VCaP (cell line): ENCODE measurements around the gene GGACT.

ENCODE experiments used
- H3K27ac ChIP-seq: fragments of 450-650 bp; 2 replicates; pipeline ENCODE4 v1.5.1; 2017
- CTCF ChIP-seq: fragments of 450-650 bp; conservative IDR thresholded peaks from 2 replicates; pipeline ENCODE4 v1.5.1; 2017; ENCODE audit warnings: mild to moderate bottlenecking, moderate library complexity

Gene GGACT

GRCh38 chr13:100541897-100542825 is 46.4 kb downstream of the GGACT start:
- no peak overlapping the region for H3K27ac ChIP-seq
- TF ChIP-seq CTCF, result no peak

GRCh38 chr13:100540621-100541020 is 48.0 kb downstream of the GGACT start:
- no peak overlapping the region for H3K27ac ChIP-seq
- TF ChIP-seq CTCF, result no peak

- TF ChIP-seq CTCF, result no peak
- no peak overlapping the region for H3K27ac ChIP-seq
Measured at GRCh38 chr13:100537951-100538462, 50.6 kb downstream of the GGACT start.

- no peak for TF ChIP-seq CTCF
- H3K27ac ChIP-seq, result no peak overlapping the region
Measured at GRCh38 chr13:100537486-100537885, 51.1 kb downstream of the GGACT start.

GRCh38 chr13:100536643-100537180 is 51.9 kb downstream of the GGACT start:
- no peak for TF ChIP-seq CTCF
- no peak overlapping the region for H3K27ac ChIP-seq

- no peak overlapping the region for H3K27ac ChIP-seq
- no peak for TF ChIP-seq CTCF
Measured at GRCh38 chr13:100535426-100536135, 53.0 kb downstream of the GGACT start.

- no peak for TF ChIP-seq CTCF
- no peak overlapping the region for H3K27ac ChIP-seq
Measured at GRCh38 chr13:100534911-100535310, 53.7 kb downstream of the GGACT start.
